ENCODE measurements around the gene DNAJB11. TPM values are rescaled to one million over a fixed set of nuclear protein-coding genes. Genes with fewer than 3 reads are reported as not detected.

DNAJB11 gene
- total RNA-seq, 1 donor from 2014 or later, result 43.1 TPM

DNA sequence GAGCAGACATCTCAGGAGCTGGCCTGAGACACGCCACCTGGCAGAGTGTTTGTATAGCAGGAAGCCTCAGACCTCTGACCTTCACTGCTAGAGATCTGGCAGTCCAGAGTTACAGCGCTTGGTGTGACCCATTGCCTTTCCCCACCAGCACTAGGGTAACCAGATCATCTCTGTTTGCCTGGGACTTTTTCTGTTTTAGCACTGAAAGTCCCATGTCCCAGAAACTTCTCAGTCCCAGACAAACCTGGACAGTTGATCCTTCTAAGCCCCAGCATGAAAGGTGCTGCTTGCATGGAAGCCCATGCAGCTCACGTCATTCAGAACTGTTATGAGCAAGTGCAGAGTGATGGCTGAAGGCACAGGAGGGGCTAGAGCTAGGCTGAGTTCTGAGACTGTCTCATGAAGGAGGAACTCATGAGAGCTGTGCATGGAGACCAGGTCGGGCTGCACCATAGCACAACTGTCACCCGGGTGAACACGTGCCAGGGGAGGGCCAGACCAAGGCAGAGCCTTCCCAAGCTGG is 24.1 kb downstream of the DNAJB11 start:
- no peak for DNase-seq (ENCODE audit: low spot score)

DNA sequence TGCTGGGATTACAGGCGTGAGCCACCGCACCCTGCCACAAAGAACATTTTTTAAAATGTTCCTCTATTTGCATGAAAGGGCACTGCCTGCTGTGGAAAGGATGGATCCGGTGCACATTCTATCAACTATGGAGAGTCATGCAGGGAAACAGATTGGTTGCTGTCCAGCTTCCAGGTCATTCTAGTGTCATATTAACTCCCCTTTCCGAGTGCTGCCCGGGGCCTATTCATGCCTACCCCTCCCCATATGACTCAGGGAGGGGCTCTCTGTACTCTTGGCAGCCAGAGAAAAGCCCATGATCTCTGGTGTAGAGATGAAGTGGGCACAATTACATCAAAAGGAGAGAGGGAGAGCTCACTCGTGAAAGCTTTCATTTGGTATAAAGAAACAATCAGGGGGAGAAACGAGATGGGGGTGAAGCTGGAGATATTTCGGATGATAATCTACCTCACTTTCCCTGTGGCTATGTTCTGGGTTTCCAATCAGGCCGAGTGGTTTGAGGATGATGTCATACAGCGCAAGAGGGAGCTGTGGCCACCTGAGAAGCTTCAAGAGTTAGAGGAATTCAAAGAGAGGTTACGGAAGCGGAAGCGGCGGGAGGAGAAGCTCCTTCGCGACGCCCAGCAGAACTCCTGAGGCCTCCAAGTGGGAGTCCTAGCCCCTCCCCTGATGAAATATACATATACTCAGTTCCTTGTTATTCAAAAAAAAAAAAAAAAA is 26.2 kb downstream of the DNAJB11 start:
- DNase-seq (ENCODE audit: low spot score), result peak; percentile 10

- no peak for DNase-seq (ENCODE audit: low spot score)
Observed at GRCh38 chr3:186598108-186598784, 27.7 kb downstream of the DNAJB11 start.

- DNase-seq (ENCODE audit: low spot score), result no peak
Observed at GRCh38 chr3:186598794-186599141, 28.2 kb downstream of the DNAJB11 start.

- no peak for DNase-seq (ENCODE audit: low spot score)
Observed at GRCh38 chr3:186599142-186599784, 28.7 kb downstream of the DNAJB11 start.

- DNase-seq (ENCODE audit: low spot score), result no peak
Observed at GRCh38 chr3:186599785-186600166, 29.3 kb downstream of the DNAJB11 start.

DNA sequence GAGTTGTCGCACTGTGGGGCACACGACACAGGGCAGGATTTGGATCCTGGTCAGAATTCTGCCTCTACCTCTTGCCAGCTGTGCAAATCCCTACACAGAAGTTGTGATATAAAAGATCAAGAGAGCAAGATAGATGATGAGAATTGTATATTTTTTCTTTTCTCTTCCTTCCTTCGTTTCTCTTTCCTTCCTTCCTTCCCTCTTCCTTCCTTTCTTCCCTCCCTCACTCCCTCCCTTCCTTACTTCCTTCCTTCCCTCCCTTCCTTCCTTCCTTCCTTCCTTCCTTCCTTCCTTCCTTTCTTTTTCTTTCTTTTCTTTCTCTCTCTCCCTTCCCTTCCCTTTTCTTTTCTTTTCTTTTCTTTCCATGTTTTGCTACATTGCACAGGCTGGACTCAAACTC is 30.4 kb downstream of the DNAJB11 start:
- no peak for DNase-seq (ENCODE audit: low spot score)

DNA sequence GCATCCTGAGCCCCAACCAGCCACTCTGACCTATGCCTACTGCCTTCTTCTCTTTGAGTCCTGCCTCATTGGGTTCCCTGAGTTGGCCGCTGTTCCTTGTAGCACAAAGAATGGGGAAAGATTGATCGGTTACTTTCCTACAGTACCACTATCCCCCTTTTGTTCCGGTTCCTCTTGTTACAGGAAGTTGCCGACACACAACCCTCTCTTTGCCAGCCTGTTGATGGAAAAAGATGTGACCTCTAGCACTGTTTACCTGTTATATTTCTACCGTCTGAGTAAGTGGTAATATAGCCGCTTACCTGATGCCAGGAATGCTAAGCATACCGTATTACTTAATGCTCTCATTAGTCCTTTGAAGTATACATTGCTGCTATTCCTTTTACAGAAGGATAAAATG is 32.6 kb downstream of the DNAJB11 start:
- DNase-seq (ENCODE audit: low spot score), result no peak

- DNase-seq (ENCODE audit: low spot score), result no peak
Observed at GRCh38 chr3:186605078-186605477, 34.6 kb downstream of the DNAJB11 start.

DNA sequence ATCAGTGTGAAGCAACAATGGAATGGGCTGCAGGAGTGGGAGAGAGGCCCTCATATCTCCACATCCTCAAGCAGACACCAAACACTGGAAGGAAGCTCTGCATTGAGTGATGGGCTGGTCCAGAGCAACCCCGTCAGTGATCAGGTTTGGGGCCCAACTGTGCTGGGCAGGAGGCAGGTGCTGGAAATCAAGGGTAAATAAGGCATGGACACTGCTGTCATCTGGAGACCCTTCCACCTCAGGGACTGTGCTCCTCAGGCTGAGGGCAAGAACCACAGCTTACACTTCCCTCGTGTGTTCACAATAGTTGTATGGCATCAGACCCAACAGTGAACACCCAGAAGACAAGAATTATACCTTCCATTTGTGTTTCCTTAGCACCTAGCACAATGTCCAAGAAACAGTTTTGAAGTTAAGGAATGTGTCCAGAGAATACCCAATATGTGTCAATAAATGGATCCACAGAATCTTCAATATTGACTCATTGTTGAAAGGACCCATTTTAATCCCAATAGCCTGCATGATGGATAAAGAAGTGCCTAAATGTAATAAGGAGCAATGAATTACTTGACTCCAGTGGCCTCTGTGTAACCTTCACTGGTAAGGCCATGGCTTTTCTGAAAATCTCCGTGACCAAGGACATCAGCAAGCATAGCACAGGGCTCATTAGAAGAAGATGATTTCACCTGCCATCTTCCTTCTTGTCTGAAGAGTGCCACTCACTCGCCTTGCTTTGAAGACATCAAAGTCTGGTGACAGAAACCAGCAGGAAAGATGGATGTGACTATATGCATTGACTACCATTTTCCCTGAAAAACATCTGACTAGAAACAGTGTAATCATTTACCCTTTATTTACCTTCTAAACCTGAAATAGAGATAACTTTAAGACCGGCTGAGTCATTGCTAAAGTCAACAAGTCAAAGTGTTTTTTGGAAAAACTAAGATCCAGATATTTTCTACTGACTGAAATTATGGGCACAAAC is 35.3 kb downstream of the DNAJB11 start:
- DNase-seq (ENCODE audit: low spot score), result no peak

DNA sequence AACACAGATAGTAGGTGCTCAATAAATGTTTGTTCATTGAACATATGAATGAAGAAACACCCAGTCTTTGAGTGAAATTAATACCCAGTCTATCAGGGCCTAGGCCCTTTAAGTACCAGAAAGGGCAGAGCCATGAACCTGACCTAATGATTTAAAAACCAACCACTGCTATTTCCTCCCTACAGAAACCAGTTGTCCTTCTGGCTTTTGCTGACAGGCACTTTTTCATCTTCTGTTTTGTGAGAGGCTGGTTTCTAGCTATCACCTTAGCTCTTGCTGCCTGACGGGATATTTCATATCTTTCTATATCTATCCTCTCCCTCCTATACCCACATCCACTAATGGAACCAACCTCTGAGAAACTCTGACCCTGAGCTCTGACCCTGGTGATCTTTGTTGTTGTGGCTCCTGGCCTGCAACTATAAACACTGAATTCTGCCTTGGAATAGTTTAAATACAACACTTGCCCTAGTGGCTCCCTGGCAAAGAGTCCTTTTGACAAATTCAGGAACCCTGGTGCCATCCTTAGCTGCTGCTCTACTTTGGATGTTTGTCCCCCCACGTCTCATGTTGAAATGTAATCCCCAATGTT is 38.2 kb downstream of the DNAJB11 start:
- DNase-seq (ENCODE audit: low spot score), result no peak

DNA sequence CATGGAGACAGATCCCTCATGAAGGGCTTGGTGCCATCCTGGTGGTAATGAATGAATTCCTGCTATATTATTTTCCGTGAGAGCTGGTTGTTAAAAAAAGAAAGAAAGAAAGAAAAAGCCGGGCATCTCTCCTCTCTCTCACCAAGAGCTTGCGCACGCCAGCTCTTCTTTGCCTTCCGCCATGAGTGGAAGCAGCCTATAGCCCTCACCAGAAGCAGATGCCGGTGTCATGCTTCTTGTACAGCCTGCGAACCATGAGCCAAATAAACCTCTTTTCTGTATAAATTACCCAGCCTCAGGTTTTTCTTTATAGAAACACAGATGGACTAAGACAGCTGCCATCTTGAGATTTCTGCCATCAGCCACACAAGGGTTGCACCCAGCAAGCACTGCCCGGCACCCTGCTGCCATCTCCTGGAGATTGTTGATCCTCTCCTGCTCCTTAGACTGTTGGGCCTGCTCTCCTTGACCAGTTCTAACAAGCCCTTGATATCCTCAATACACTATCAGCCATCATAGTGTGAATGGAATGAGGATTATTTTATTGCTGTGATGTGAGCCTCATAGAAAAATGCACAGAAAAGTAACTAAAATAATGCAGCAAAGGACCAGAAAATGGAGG is 38.8 kb downstream of the DNAJB11 start:
- no peak for DNase-seq (ENCODE audit: low spot score)

- no peak for DNase-seq (ENCODE audit: low spot score)
Observed at GRCh38 chr3:186612065-186612464, 41.5 kb downstream of the DNAJB11 start.

DNA sequence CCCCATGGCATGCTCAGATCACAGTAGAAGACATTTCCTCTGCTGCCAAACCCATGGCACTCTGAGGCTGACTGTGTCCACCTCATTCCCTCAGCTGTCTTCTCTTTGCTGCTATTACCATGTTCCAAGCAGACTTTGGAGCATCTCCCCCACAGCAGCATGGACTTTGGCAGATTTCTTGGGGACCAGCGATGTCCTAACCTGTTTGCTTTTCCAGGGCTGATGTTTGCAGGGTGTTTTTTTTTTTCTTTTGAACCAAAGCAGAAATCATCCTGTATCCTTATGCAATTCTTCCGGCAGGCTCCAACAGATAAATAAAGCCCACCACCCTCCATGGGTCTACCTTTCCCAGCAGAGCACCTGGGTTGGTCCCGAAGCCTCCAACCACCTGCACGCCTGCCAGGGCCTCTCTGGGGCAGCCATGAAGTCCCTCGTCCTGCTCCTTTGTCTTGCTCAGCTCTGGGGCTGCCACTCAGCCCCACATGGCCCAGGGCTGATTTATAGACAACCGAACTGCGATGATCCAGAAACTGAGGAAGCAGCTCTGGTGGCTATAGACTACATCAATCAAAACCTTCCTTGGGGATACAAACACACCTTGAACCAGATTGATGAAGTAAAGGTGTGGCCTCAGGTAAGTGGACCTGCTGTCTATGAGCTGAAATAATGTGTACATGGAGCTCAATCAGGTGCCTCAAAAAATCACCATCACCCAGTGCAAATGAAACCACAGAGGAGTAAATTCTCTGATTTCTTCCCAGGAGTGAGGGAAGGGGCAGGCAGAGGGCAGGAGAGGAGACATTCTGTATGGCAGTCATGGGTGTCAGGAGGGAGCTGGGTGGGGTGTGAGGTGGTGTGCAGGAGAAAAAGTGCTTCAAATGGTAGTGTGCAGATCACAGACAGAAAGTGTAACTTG is 42.5 kb downstream of the DNAJB11 start, which contains the start of gene AHSG:
AHSG (plus strand) TSS at position 340 of the 916 bp plus-strand sequence; CDS start at position 422, 82 bp downstream.
- DNase-seq (ENCODE audit: low spot score), result no peak

- no peak for DNase-seq (ENCODE audit: low spot score)
Observed at GRCh38 chr3:186613637-186614265, 43.2 kb downstream of the DNAJB11 start.

DNA sequence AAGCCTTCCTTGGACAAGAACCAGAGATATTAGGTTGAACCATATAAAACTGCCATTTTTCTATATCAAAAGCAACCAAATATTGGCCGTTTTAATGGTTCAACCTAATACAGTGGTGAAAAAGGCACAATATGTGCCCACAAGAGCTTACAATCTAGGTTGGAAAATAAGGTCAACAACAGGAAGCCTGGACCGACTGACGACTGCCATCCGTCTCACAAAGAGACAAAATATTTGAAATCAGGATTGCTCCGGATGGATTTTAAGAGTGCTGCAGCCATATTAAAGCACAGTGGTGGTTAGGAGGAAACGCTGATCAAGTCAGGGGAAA is 43.7 kb downstream of the DNAJB11 start:
- DNase-seq (ENCODE audit: low spot score), result no peak

DNA sequence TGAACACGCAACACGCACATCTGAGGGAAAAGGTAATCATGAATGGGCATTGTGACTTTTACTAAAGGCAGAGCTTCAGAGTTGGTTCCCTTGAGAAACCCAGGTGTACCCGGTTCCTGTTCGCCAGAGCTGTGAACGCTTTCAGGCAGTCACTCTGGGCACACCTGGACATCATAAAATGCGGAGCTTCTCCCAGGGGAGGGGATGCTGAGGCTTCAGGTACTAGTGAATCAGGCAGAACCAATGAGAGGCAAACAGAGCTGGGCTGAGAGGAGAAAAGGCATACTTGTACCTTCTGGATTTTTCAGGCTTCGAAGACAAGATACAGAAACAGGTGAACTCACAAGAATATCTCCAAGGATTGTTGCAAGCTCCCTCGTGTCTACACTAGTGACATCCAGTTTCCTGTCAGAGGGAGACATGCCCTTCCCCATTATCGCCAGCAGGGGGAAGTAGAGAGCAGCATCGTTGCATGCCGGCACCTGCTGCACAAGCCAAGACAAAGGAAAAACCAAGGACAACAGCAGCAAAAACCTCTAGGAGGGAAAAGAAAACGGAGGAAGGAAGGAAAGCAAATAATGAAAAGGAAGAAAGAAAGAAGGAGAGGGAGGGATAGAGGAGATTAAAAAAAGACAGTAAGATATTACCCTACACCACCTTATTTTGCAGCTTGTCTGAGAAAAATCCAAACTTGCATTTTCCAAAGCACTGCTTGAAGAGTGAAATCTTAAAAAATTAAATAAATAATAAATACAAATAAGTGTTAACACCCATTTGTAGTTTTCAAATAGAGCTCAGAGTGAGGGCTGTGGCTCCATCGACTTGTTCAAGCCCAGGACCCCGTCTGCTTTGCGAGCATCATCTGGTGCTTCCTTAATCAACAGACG is 44.3 kb downstream of the DNAJB11 start:
- DNase-seq (ENCODE audit: low spot score), result peak; percentile 76

DNA sequence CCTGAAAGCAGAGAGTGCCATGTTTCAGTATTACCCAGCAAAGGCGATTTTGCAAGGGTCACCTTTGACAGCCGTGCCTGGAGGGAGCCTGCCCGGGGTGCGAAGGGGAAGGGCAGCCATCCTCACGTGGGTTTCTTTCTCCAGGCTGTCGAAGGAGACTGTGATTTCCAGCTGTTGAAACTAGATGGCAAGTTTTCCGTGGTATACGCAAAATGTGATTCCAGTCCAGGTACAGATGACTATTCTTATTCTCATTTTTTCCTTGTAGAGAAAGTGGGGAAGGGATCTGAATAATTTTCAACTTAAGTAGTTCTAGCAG is 45.7 kb downstream of the DNAJB11 start:
- no peak for DNase-seq (ENCODE audit: low spot score)
